Measurements from ENCODE around the gene SNAI1. TPM values are rescaled to one million over a fixed set of nuclear protein-coding genes. Genes with fewer than 3 reads are reported as not detected.
A peak's percentile ranks its signal among the peaks of the same experiment; 100 is the strongest.
"Not testable (repeated sequence)": the region's sequence is repeated elsewhere in the genome, so short reads cannot be mapped to it uniquely, and the experiment has no call there.

The SNAI1 gene
- total RNA-seq, 1 donor from 2014 or later = 26.4 TPM

GRCh38 chr20:49993301-49993751 is 10.5 kb downstream of the SNAI1 start:
- Mint-ChIP-seq H3K4me1 (ENCODE audit: unreplicated experiment) (peaks cover 34% of the 10 kb centered on the region), H3K9me3 (ENCODE audit: unreplicated experiment) (no peaks in the 10 kb centered on the region), H3K36me3 (ENCODE audit: low read depth, unreplicated experiment) (peaks cover 7% of the 10 kb centered on the region), H3K27ac (ENCODE audit: unreplicated experiment) (no peak overlapping the region), H3K4me3 (ENCODE audit: unreplicated experiment) (no peak overlapping the region), H3K27me3 (ENCODE audit: unreplicated experiment) (peaks cover 3% of the 10 kb centered on the region)
- DNase-seq (ENCODE audit: low spot score) = no peak
- no peak for TF ChIP-seq CTCF (IDR thresholded peaks at IDR 0.05; ENCODE audit: unreplicated experiment)

- TF ChIP-seq CTCF (IDR thresholded peaks at IDR 0.05; ENCODE audit: unreplicated experiment) = no peak
- no peaks in the 10 kb centered on the region for H3K9me3 Mint-ChIP-seq (ENCODE audit: unreplicated experiment)
- H3K4me1 Mint-ChIP-seq (ENCODE audit: unreplicated experiment) = peaks cover 14% of the 10 kb centered on the region
- H3K27me3 Mint-ChIP-seq (ENCODE audit: unreplicated experiment) = peaks cover 3% of the 10 kb centered on the region
- no peaks in the 10 kb centered on the region for H3K36me3 Mint-ChIP-seq (ENCODE audit: low read depth, unreplicated experiment)
- no peak for DNase-seq (ENCODE audit: low spot score)
- H3K27ac Mint-ChIP-seq (ENCODE audit: unreplicated experiment) = no peak overlapping the region
- H3K4me3 Mint-ChIP-seq (ENCODE audit: unreplicated experiment) = no peak overlapping the region
Measured at GRCh38 chr20:49995586-49995985, 12.8 kb downstream of the SNAI1 start.

GRCh38 chr20:49998478-49999188 is 15.9 kb downstream of the SNAI1 start:
- H3K9me3 Mint-ChIP-seq (ENCODE audit: unreplicated experiment) = not testable (repeated sequence)

GRCh38 chr20:49999329-49999728 is 16.5 kb downstream of the SNAI1 start:
- Mint-ChIP-seq H3K4me1 (ENCODE audit: unreplicated experiment) (peaks cover 14% of the 10 kb centered on the region), H3K27ac (ENCODE audit: unreplicated experiment) (no peak overlapping the region), H3K9me3 (ENCODE audit: unreplicated experiment) (no peaks in the 10 kb centered on the region), H3K36me3 (ENCODE audit: low read depth, unreplicated experiment) (no peaks in the 10 kb centered on the region), H3K27me3 (ENCODE audit: unreplicated experiment) (peaks cover 2% of the 10 kb centered on the region), H3K4me3 (ENCODE audit: unreplicated experiment) (no peak overlapping the region)
- DNase-seq (ENCODE audit: low spot score) = no peak
- no peak for TF ChIP-seq CTCF (IDR thresholded peaks at IDR 0.05; ENCODE audit: unreplicated experiment)

More at GRCh38 chr20:49998478-49999188, 15.9 kb downstream of the SNAI1 start:
- DNase-seq (ENCODE audit: low spot score); H3K4me3 Mint-ChIP-seq (ENCODE audit: unreplicated experiment); H3K27ac Mint-ChIP-seq (ENCODE audit: unreplicated experiment); H3K27me3 Mint-ChIP-seq (ENCODE audit: unreplicated experiment); H3K36me3 Mint-ChIP-seq (ENCODE audit: low read depth, unreplicated experiment): not testable (repeated sequence)
- peaks cover 14% of the 10 kb centered on the region for H3K4me1 Mint-ChIP-seq (ENCODE audit: unreplicated experiment)

GRCh38 chr20:50000548-50001222 is 17.9 kb downstream of the SNAI1 start:
- not testable (repeated sequence) for H3K4me3 Mint-ChIP-seq (ENCODE audit: unreplicated experiment); H3K36me3 Mint-ChIP-seq (ENCODE audit: low read depth, unreplicated experiment); DNase-seq (ENCODE audit: low spot score); H3K9me3 Mint-ChIP-seq (ENCODE audit: unreplicated experiment); H3K27me3 Mint-ChIP-seq (ENCODE audit: unreplicated experiment)
- peaks cover 24% of the 10 kb centered on the region for H3K4me1 Mint-ChIP-seq (ENCODE audit: unreplicated experiment)
- H3K27ac Mint-ChIP-seq (ENCODE audit: unreplicated experiment) = peak overlapping the region; percentile 11

GRCh38 chr20:50001784-50002311 is 19.1 kb downstream of the SNAI1 start:
- H3K27ac Mint-ChIP-seq (ENCODE audit: unreplicated experiment) = no peak overlapping the region
- no peak for TF ChIP-seq CTCF (IDR thresholded peaks at IDR 0.05; ENCODE audit: unreplicated experiment)
- peaks cover 26% of the 10 kb centered on the region for H3K4me1 Mint-ChIP-seq (ENCODE audit: unreplicated experiment)
- no peaks in the 10 kb centered on the region for H3K36me3 Mint-ChIP-seq (ENCODE audit: low read depth, unreplicated experiment)
- no peak for DNase-seq (ENCODE audit: low spot score)
- H3K27me3 Mint-ChIP-seq (ENCODE audit: unreplicated experiment) = no peaks in the 10 kb centered on the region
- H3K9me3 Mint-ChIP-seq (ENCODE audit: unreplicated experiment) = no peaks in the 10 kb centered on the region
- no peak overlapping the region for H3K4me3 Mint-ChIP-seq (ENCODE audit: unreplicated experiment)
